Large intestine (tissue), 3 donors: ENCODE measurements around the gene MAGIX. TPM values are rescaled to one million over a fixed set of nuclear protein-coding genes. Genes with fewer than 3 reads are reported as not detected.

Source experiments
- DNase-seq, 2 donors: peaks; one replicate each; pipeline versions ENCODE4 v3.0.0 to v3.0.0-alpha.2; 2013
- H3K27ac ChIP-seq: one replicate; pipeline ENCODE4 v1.5.1; 2013; ENCODE audit warnings: low read length
- H3K27me3 ChIP-seq: 2 replicates; pipeline ENCODE4 v1.6.1; 2013; ENCODE audit warnings: low read length; ENCODE audit not compliant: control insufficient read depth, insufficient read depth
- H3K36me3 ChIP-seq: 2 replicates; pipeline ENCODE4 v1.6.1; 2013; ENCODE audit warnings: low read length; ENCODE audit not compliant: control insufficient read depth, insufficient read depth
- H3K4me1 ChIP-seq: one replicate; pipeline ENCODE4 v1.6.1; 2013; ENCODE audit warnings: low read length; ENCODE audit not compliant: control insufficient read depth, insufficient read depth
- H3K4me3 ChIP-seq: one replicate; pipeline ENCODE4 v1.5.1; 2013; ENCODE audit warnings: low read length
- H3K9me3 ChIP-seq: one replicate; pipeline ENCODE4 v1.6.1; 2013; ENCODE audit warnings: mild to moderate bottlenecking, low read depth, low read length, moderate library complexity; ENCODE audit not compliant: control insufficient read depth
- WGBS: methylation state at CpG from one replicate; pipeline ENCODE4 v1.1.5; 2013; ENCODE audit warnings: low lambda C conversion rate; ENCODE audit not compliant: insufficient coverage; 5-methylcytosine and 5-hydroxymethylcytosine counted together
- polyA plus RNA-seq: library from polyadenylated mRNA; unstranded; fragments of 120-200 nt; gene quantifications from one replicate; pipeline ENCODE4 v1.2.1, GENCODE V29; 2013

The MAGIX gene
- polyA plus RNA-seq, 1 donor: 2.5 TPM

DNA sequence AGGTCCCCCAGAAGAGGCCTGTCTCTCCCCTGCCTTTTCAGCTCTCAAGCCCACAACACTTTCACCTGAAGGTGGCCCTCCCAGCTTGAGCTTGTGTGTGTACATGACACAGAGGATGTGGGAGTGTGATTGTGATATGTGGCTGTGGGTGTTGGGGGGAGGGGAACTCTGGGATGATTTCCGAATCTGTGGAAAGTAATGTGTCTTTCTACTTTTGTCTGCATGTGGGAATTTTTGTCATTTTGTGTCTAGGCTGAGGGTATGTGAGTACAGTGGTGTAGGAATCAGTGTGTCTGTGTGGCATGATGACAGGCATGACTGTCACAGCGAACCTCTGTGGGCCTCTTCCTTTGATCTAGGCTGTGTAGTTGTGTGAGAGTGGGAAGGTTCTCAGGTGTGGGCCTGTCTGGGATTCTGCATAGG lies 31.0 kb downstream of the MAGIX start:
- H3K4me1 ChIP-seq: peaks cover 6% of the 10 kb centered on the region
- WGBS: no CpG with 5 or more reads among the region's 2 CpGs

DNA sequence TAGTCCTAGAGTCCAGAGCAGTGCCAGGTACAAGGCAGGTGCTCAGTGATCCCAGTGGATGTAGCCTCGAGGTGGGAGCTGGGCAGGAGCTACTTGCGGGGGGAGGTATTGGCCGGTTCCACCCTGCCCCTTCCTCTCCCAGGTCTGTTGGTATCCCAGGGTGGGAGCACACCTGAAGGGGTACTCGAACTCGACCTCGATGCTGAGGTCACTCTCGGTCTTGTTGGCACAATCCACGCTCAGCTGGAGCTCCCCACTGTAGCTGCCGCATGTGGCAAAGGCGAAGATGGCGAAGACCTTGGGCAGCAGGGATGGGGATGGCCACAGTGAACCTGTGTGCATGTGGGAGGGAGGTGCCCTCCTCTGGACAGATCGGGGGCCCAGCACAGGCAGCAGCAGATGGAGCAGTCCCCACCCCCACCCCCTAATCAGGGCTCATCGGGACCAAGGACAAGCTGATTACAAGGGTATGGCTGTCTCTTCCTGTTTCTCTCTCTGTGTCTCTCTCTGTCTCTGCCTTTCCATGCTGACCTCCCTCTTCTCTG lies 35.1 kb downstream of the MAGIX start:
- Histone ChIP-seq H3K36me3 (no peaks in the 10 kb centered on the region), H3K4me3 (no peak overlapping the region), H3K27me3 (peaks cover 7% of the 10 kb centered on the region), H3K27ac (no peak overlapping the region), H3K4me1 (no peaks in the 10 kb centered on the region), H3K9me3 (no peaks in the 10 kb centered on the region)
- no peak for DNase-seq
- WGBS: no CpG with 5 or more reads among the region's 13 CpGs

More for the DNA sequence above, 31.0 kb downstream of the MAGIX start:
- no peaks in the 10 kb centered on the region for H3K36me3 ChIP-seq
- H3K9me3 ChIP-seq: no peaks in the 10 kb centered on the region
- no peaks in the 10 kb centered on the region for H3K27me3 ChIP-seq
- no peak overlapping the region for H3K4me3 ChIP-seq
- no peak overlapping the region for H3K27ac ChIP-seq
- no peak for DNase-seq

DNA sequence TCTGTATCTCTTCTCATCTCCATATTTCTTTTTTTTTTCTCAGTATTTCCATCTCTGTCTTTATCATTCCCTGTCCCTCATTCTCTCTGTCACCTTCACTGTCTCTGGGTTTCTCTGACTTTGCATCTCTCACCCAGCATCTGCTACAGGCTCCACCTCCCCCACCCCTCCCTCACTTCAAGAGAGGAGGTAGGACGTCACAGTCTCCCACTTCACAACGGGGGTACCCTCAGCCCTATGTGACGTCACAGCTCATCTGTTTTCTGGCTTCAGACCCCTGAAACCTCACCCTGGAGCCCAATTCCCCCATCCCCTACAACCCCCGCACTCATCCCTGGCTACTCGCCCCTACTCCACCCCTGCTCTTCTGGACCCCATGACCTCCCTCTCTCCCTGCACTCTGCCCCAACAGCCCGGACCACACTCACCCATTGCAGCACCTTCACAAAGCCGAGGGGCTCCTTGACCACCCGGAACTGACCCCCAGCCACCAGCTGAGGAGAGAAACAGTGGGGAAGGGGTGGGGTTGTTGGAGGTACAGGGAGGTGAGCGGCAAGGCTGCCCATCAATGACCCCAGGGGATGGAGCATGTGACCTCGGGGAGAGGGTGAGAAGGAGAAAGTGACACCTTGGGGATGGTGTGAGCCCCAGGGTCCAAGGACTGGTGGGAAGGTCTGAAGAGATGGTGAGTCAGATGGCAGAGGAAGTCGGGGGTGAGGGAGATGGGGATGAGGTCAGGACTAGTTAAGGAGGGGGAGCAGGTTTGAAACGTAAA lies 36.2 kb downstream of the MAGIX start:
- no CpG with 5 or more reads among the region's 12 CpGs for WGBS
- no peaks in the 10 kb centered on the region for H3K36me3 ChIP-seq
- no peaks in the 10 kb centered on the region for H3K9me3 ChIP-seq
- H3K27me3 ChIP-seq: peaks cover 7% of the 10 kb centered on the region
- no peak overlapping the region for H3K27ac ChIP-seq
- DNase-seq: no peak
- H3K4me3 ChIP-seq: no peak overlapping the region
- no peaks in the 10 kb centered on the region for H3K4me1 ChIP-seq

GRCh38 chrX:49199315-49199595 lies 36.7 kb downstream of the MAGIX start:
- DNase-seq: no peak
- H3K27ac ChIP-seq: no peak overlapping the region
- WGBS: no CpG with 5 or more reads among the region's 11 CpGs
- no peaks in the 10 kb centered on the region for H3K4me1 ChIP-seq
- no peaks in the 10 kb centered on the region for H3K36me3 ChIP-seq
- peak overlapping the region; percentile 26 for H3K4me3 ChIP-seq
- no peaks in the 10 kb centered on the region for H3K9me3 ChIP-seq
- H3K27me3 ChIP-seq: peaks cover 7% of the 10 kb centered on the region

DNA sequence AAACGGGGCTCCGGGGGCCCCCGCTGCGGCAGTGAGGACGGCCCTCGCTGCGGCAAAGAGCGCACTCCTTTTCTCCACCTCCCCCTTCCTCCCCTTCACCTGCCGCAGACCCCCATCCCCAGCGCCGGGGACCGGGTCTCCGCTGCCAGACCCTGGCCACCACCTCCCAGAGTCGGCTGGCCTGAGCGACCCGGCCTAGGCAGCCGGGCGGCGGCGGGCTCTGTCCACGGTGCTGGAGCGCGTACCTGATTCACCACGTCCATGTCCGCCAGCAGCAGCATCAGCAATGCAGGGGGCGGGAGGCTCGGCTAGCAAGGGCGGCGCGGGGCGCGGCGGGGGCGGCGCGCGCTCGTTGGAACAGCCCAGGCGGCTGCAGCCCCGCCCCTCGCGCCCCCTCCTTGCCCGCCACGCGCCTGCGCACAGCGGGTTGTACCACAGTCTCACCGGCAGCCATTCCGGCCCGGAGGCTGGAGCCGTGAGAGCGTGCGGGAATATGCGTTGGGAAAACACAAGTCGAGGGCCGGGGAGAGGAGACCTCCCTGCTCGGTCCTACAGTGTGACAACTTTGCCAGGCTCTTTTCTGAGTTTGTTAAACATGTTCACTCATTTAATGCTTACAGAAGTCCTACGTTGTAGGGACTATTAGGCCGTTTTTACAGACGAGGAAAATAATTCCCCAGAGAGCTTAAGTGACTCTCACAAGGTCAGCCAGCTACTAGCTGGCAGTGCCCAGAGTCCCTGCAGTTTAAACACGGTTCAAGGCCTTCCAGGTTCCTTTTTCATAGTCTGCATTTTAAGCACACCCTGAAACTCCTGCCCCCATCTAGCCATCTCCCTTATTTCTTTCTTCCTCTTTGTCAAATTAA lies 37.6 kb downstream of the MAGIX start, which contains the start of gene SYP:
TSS of gene SYP (minus strand) at position 288 of the 866 bp plus-strand sequence. CDS start at position 281, 7 bp downstream.
- H3K4me3 ChIP-seq: peak within 1 kb of the TSS; percentile 38

DNA sequence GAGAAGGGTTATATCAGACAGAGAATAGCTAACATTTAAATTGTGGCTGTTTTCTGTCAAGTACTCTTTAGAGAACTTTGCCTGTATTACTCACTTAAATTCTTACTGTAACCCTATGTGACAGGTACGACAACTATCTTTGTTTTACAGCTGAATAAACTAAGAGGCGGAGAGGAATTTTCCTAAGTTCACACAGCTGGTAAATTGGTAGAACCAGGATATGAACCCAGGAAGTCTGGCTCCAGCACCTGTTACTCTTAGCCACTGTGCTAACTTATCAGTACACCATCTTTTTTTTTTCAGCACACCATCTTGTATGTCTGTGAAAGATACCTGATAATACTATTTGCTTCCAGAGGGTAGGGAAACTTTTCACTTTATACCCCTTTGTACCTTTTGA lies 39.5 kb downstream of the MAGIX start:
- Histone ChIP-seq H3K4me3 (no peak overlapping the region), H3K27me3 (peaks cover 7% of the 10 kb centered on the region), H3K27ac (no peak overlapping the region), H3K9me3 (no peaks in the 10 kb centered on the region), H3K36me3 (no peaks in the 10 kb centered on the region), H3K4me1 (no peaks in the 10 kb centered on the region)
- WGBS: 20% methylated on average over 1 of the region's 2 CpGs
- DNase-seq: no peak

More for the DNA sequence above, 37.6 kb downstream of the MAGIX start, which contains the start of gene SYP:
- no peaks in the 10 kb centered on the region for H3K4me1 ChIP-seq
- DNase-seq: peak; percentile 72 to 89
- H3K9me3 ChIP-seq: no peaks in the 10 kb centered on the region
- H3K36me3 ChIP-seq: no peaks in the 10 kb centered on the region
- WGBS: no CpG with 5 or more reads among the region's 61 CpGs
- peaks cover 7% of the 10 kb centered on the region for H3K27me3 ChIP-seq
- peak within 1 kb of the TSS; percentile 65 for H3K27ac ChIP-seq

- no peak for DNase-seq
- Histone ChIP-seq H3K36me3 (no peaks in the 10 kb centered on the region), H3K4me1 (no peaks in the 10 kb centered on the region), H3K4me3 (no peak overlapping the region), H3K27ac (no peak overlapping the region), H3K9me3 (no peaks in the 10 kb centered on the region), H3K27me3 (peaks cover 7% of the 10 kb centered on the region)
- WGBS: no CpG with 5 or more reads among the region's 3 CpGs
These were observed 41.0 kb downstream of the MAGIX start for GRCh38 chrX:49203536-49203935.

DNA sequence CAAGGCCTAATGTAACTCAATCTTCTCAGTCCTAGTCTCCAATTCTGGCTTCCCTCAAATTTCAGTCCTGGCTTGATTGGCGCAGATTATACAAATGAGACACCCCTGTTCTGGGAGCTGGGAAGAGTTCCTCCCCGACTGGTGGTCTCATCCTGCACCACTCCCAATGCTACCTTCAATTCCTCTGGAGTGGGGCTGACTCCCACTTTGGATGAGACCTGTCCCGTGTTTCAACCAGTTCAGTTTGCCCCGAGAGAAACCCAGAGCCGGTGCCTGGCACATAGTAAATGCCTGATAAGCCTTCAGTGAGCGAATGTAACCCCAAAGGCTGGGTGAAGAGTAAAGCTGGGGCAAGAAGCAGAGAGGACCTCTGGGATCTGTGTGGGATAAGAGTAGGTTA lies 41.5 kb downstream of the MAGIX start:
- no peaks in the 10 kb centered on the region for H3K36me3 ChIP-seq
- H3K4me1 ChIP-seq: no peaks in the 10 kb centered on the region
- DNase-seq: no peak
- H3K9me3 ChIP-seq: no peaks in the 10 kb centered on the region
- H3K4me3 ChIP-seq: no peak overlapping the region
- no CpG with 5 or more reads among the region's 6 CpGs for WGBS
- no peak overlapping the region for H3K27ac ChIP-seq
- H3K27me3 ChIP-seq: peaks cover 4% of the 10 kb centered on the region

- Histone ChIP-seq H3K27me3 (peaks cover 5% of the 10 kb centered on the region), H3K27ac (no peak overlapping the region), H3K9me3 (no peaks in the 10 kb centered on the region), H3K4me3 (no peak overlapping the region), H3K4me1 (no peaks in the 10 kb centered on the region), H3K36me3 (no peaks in the 10 kb centered on the region)
- no peak for DNase-seq
- WGBS: 100% methylated on average over 1 of the region's 4 CpGs
These were observed 42.2 kb downstream of the MAGIX start for GRCh38 chrX:49204709-49205108.

DNA sequence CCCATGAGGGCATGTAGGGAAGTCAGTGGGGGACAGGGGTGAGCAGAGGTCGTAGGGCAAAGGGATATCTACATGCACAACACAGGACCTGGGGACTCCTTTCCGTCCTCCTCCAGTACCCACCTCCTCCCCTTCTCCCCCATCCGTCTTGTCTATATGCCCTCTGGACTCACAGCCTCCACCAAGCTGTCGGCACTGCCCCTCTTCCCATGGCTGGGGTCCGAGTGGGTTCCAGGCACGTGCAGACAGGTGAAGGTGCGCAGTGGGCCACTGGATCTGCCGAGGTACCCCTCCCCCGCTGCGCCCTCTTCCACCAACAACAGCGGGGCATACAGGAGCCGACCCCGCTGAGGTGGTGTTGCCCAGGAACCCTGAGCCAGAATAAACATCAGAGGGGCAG lies 42.9 kb downstream of the MAGIX start:
- H3K9me3 ChIP-seq: no peaks in the 10 kb centered on the region
- no peak overlapping the region for H3K27ac ChIP-seq
- WGBS: no CpG with 5 or more reads among the region's 13 CpGs
- no peaks in the 10 kb centered on the region for H3K4me1 ChIP-seq
- no peak overlapping the region for H3K4me3 ChIP-seq
- H3K27me3 ChIP-seq: peaks cover 9% of the 10 kb centered on the region
- H3K36me3 ChIP-seq: no peaks in the 10 kb centered on the region
- DNase-seq: no peak
